NCI-H2029 treated with DMSO at 0.1 percent for 48 hours (cell line): ENCODE measurements around the gene KRTAP3-1.

Experiments used
- DNase-seq: peaks from one replicate; lab custom pipeline; 2025; lab: John Stamatoyannopoulos, UW

Gene KRTAP3-1

GRCh38 chr17:40978575-40979151 is 30.3 kb downstream of the KRTAP3-1 start:
- no peak for DNase-seq

- no peak for DNase-seq
Measured at GRCh38 chr17:40975516-40975915, 33.4 kb downstream of the KRTAP3-1 start.

- no peak for DNase-seq
Measured at GRCh38 chr17:40974366-40974765, 34.6 kb downstream of the KRTAP3-1 start.

GRCh38 chr17:40967582-40967981 is 41.3 kb downstream of the KRTAP3-1 start:
- DNase-seq = no peak

GRCh38 chr17:40966848-40967247 is 42.1 kb downstream of the KRTAP3-1 start, which contains the start of gene KRT39:
Gene KRT39 (minus strand): TSS chr17:40966948. CDS start chr17:40966856, 92 bp downstream.
- DNase-seq = no peak

GRCh38 chr17:40963838-40964237 is 45.1 kb downstream of the KRTAP3-1 start:
- no peak for DNase-seq

- DNase-seq = no peak
Measured at GRCh38 chr17:40962059-40962561, 46.8 kb downstream of the KRTAP3-1 start.

- no peak for DNase-seq
Measured at GRCh38 chr17:40961591-40961990, 47.3 kb downstream of the KRTAP3-1 start.

- DNase-seq = no peak
Measured at GRCh38 chr17:40960144-40960543, 48.8 kb downstream of the KRTAP3-1 start.
